Liver (tissue), 9 donors: Measurements from ENCODE around the gene VPS35. TPM values are rescaled to one million over a fixed set of nuclear protein-coding genes. Genes with fewer than 3 reads are reported as not detected.
A peak's percentile ranks its signal among the peaks of the same experiment; 100 is the strongest.

Source experiments
- DNase-seq: peaks from one replicate; pipeline ENCODE4 v3.0.0-alpha.2; 2017; ENCODE audit warnings: low spot score
- H3K27ac ChIP-seq, 2 donors: one replicate each; pipeline ENCODE4 v1.7.0; 2013; ENCODE audit warnings: inconsistent platforms in 2 of 2, low read length in 2 of 2, control low read depth in 1 of 2, low read depth in 1 of 2, mild to moderate bottlenecking in 1 of 2
- H3K27me3 ChIP-seq, 4 donors: one replicate each; pipeline versions ENCODE4 v1.6.1 to v1.7.0; 2013; ENCODE audit warnings: low read length in 3 of 4, inconsistent platforms in 1 of 4, mild to moderate bottlenecking in 1 of 4, moderate library complexity in 1 of 4; ENCODE audit not compliant: control insufficient read depth in 4 of 4, insufficient read depth in 4 of 4
- H3K36me3 ChIP-seq, 4 donors: one replicate each; pipeline versions ENCODE4 v1.6.1 to v1.7.0; 2013; ENCODE audit warnings: low read length in 3 of 4, mild to moderate bottlenecking in 3 of 4, low read depth in 1 of 4, moderate library complexity in 1 of 4; ENCODE audit not compliant: control insufficient read depth in 4 of 4, insufficient read depth in 3 of 4
- H3K4me1 ChIP-seq, 4 donors: one replicate each; pipeline versions ENCODE4 v1.6.1 to v1.7.0; 2013; ENCODE audit warnings: low read length in 3 of 4, mild to moderate bottlenecking in 3 of 4, moderate library complexity in 1 of 4; ENCODE audit not compliant: control insufficient read depth in 4 of 4, insufficient read depth in 4 of 4
- H3K4me3 ChIP-seq, 3 donors: one replicate each; pipeline versions ENCODE4 v1.6.1 to v1.7.0; 2013; ENCODE audit warnings: low read length in 3 of 3, control low read depth in 1 of 3, low read depth in 1 of 3, mild to moderate bottlenecking in 1 of 3
- H3K9ac ChIP-seq, 2 donors: one replicate each; pipeline ENCODE4 v1.7.0; 2013; ENCODE audit warnings: low read length in 2 of 2, mild to moderate bottlenecking in 2 of 2, moderate library complexity in 2 of 2, control low read depth in 1 of 2, low read depth in 1 of 2
- H3K9me3 ChIP-seq, 4 donors: one replicate each; pipeline versions ENCODE4 v1.6.1 to v1.7.0; 2013; ENCODE audit warnings: low read length in 3 of 4; ENCODE audit not compliant: control insufficient read depth in 4 of 4
- ATF3 ChIP-seq: IDR thresholded peaks from 2 replicates; pipeline ENCODE4 v1.6.1; 2016; ENCODE audit warnings: antibody characterized with exemption
- CTCF ChIP-seq: fragments of 150-350 bp; IDR thresholded peaks from 2 replicates; pipeline ENCODE4 v1.5.1; 2017; ENCODE audit warnings: improper control_type of control experiment, low read depth, low read length; ENCODE audit not compliant: missing input control
- EGR1 ChIP-seq, 2 donors: IDR thresholded peaks; 2 replicates each; pipeline ENCODE4 v1.6.1; 2016 to 2018; ENCODE audit warnings: antibody characterized with exemption in 2 of 2, low read depth in 2 of 2
- FOXA1 ChIP-seq: IDR thresholded peaks from 2 replicates; pipeline ENCODE4 v1.6.1; 2016; ENCODE audit warnings: antibody characterized with exemption
- FOXA2 ChIP-seq: IDR thresholded peaks from 2 replicates; pipeline ENCODE4 v1.6.1; 2016; ENCODE audit warnings: antibody characterized with exemption
- HNF4A ChIP-seq, 2 donors: conservative IDR thresholded peaks; 2 replicates each; pipeline ENCODE4 v1.6.1; 2016; ENCODE audit warnings: antibody characterized with exemption in 2 of 2, mild to moderate bottlenecking in 2 of 2
- HNF4G ChIP-seq: IDR thresholded peaks from 2 replicates; pipeline ENCODE4 v1.6.1; 2016; ENCODE audit warnings: antibody characterized with exemption
- JUND ChIP-seq, 2 donors: IDR thresholded peaks; 2 replicates each; pipeline ENCODE4 v1.6.1; 2016; ENCODE audit warnings: antibody characterized with exemption in 2 of 2
- NR2F2 ChIP-seq: IDR thresholded peaks from 2 replicates; pipeline ENCODE4 v1.6.1; 2016; ENCODE audit warnings: antibody characterized with exemption
- RAD21 ChIP-seq, 2 donors: IDR thresholded peaks; 2 replicates each; pipeline ENCODE4 v1.6.1; 2016; ENCODE audit warnings: antibody characterized with exemption in 2 of 2, mild to moderate bottlenecking in 2 of 2
- REST ChIP-seq: IDR thresholded peaks from 2 replicates; pipeline ENCODE4 v1.6.1; 2016; ENCODE audit warnings: antibody characterized with exemption, mild to moderate bottlenecking
- RXRA ChIP-seq, 2 donors: IDR thresholded peaks; 2 replicates each; pipeline ENCODE4 v1.6.1; 2017 to 2018; ENCODE audit warnings: antibody characterized with exemption in 2 of 2, mild to moderate bottlenecking in 1 of 2
- SP1 ChIP-seq: IDR thresholded peaks from 2 replicates; pipeline ENCODE4 v1.6.1; 2018; ENCODE audit warnings: antibody characterized with exemption, mild to moderate bottlenecking
- TAF1 ChIP-seq: conservative IDR thresholded peaks from 2 replicates; pipeline ENCODE4 v1.6.1; 2016; ENCODE audit warnings: antibody characterized with exemption, mild to moderate bottlenecking
- YY1 ChIP-seq: IDR thresholded peaks from 2 replicates; pipeline ENCODE4 v1.6.1; 2016; ENCODE audit warnings: antibody characterized with exemption, mild to moderate bottlenecking
- ZBTB33 ChIP-seq: IDR thresholded peaks from 2 replicates; pipeline ENCODE4 v1.6.1; 2016; ENCODE audit warnings: antibody characterized with exemption
- WGBS: extraction: QIAGEN DNeasy Blood & Tissue Kit; methylation state at CpG from one replicate; pipeline ENCODE4 v1.1.7; 2013; 5-methylcytosine and 5-hydroxymethylcytosine counted together
- polyA plus RNA-seq, 2 donors: library from polyadenylated mRNA; stranded (reverse) in 1 of 2; unstranded in 1 of 2; fragments of 200-250 nt in 1 of 2; fragments of >200 nt in 1 of 2; fragmentation: Nextera tagmentation in 1 of 2; extraction: Ambion mirVana in 1 of 2; gene quantifications; one replicate each; pipeline versions ENCODE4 v1.2.1 to v1.2.3, GENCODE V29; 2013 to 2015
- total RNA-seq, 2 donors: library from RNA; depleted of rRNA; stranded (reverse); fragments of >200 nt; gene quantifications; one replicate each; pipeline ENCODE4 v1.2.3, GENCODE V29; 2014
- donor health status: healthy.
- donor health status: healthy.
- donor health status: healthy.
- donor health status: healthy.
- donor health status: healthy.

The VPS35 gene
- total and polyA plus RNA-seq, 4 donors, result 10.5 to 52.7 (median 23.6) TPM

GRCh38 chr16:46673320-46674013, 15.5 kb downstream of the VPS35 start:
- Histone ChIP-seq H3K9ac (no peak overlapping the region), H3K9me3 (no peaks in the 10 kb centered on the region), H3K4me1 (no peaks in the 10 kb centered on the region), H3K36me3 (peaks cover 13 to 51% (median 32%) of the 10 kb centered on the region in 4 donors), H3K27me3 (no peaks in the 10 kb centered on the region), H3K27ac (no peak overlapping the region), H3K4me3 (no peak overlapping the region)
- TF ChIP-seq CTCF (peak; percentile 85), RAD21 (IDR thresholded peaks at IDR 0.05) (peak; percentile 81 to 89), JUND (IDR thresholded peaks at IDR 0.05) (no peak)
- WGBS, result 76% methylated on average over 6 of the region's 6 CpGs
- DNase-seq, result peak; percentile 50

GRCh38 chr16:46662123-46662522, 26.9 kb downstream of the VPS35 start:
- no peaks in the 10 kb centered on the region for H3K9me3 ChIP-seq
- H3K4me1 ChIP-seq, result no peaks in the 10 kb centered on the region
- no peak for TF ChIP-seq JUND (IDR thresholded peaks at IDR 0.05)
- TF ChIP-seq CTCF, result no peak
- TF ChIP-seq HNF4A (conservative IDR thresholded peaks at IDR 0.05), result no peak
- no peak for TF ChIP-seq REST
- TF ChIP-seq HNF4G, result no peak
- TF ChIP-seq ATF3, result no peak
- TF ChIP-seq FOXA1, result no peak
- no peak for TF ChIP-seq NR2F2
- TF ChIP-seq RXRA (IDR thresholded peaks at IDR 0.05), result no peak
- no peak for TF ChIP-seq EGR1 (IDR thresholded peaks at IDR 0.05; ENCODE audit: low read depth in 2 of 2)
- TF ChIP-seq SP1, result no peak
- TF ChIP-seq FOXA2, result no peak
- no peak for TF ChIP-seq TAF1
- TF ChIP-seq ZBTB33, result no peak
- no peak for TF ChIP-seq YY1
- H3K27ac ChIP-seq, result no peak overlapping the region
- DNase-seq, result no peak
- peaks cover 16 to 38% (median 36%) of the 10 kb centered on the region in 4 donors for H3K36me3 ChIP-seq
- H3K9ac ChIP-seq, result no peak overlapping the region
- 71% methylated on average over 4 of the region's 4 CpGs for WGBS
- H3K4me3 ChIP-seq, result no peak overlapping the region
- no peaks in the 10 kb centered on the region for H3K27me3 ChIP-seq
